HepG2 (cell line): ENCODE data around the gene RTBDN. TPM values are rescaled to one million over a fixed set of nuclear protein-coding genes. Genes with fewer than 3 reads are reported as not detected.

Source experiments
- AHDC1 ChIP-seq: sonication (generic); formaldehyde crosslinking; IDR thresholded peaks from 2 replicates; pipeline ENCODE4 v1.5.1; 2020; ENCODE audit warnings: mild to moderate bottlenecking, missing genetic modification reagents, borderline replicate concordance
- CHD2 ChIP-seq: IDR thresholded peaks from 2 replicates; pipeline ENCODE4 v1.6.1; 2011; ENCODE audit warnings: low read depth, low read length, improper control_type of control experiment
- KLF15 ChIP-seq: sonication (generic); formaldehyde crosslinking; IDR thresholded peaks from 2 replicates; pipeline ENCODE4 v1.8.1; 2023; ENCODE audit warnings: borderline replicate concordance, mild to moderate bottlenecking, inconsistent platforms, missing genetic modification reagents, mixed read lengths
- MEIS2 ChIP-seq: sonication (generic); formaldehyde crosslinking; IDR thresholded peaks from 2 replicates; pipeline ENCODE4 v1.9.0; 2021; ENCODE audit warnings: mild to moderate bottlenecking, missing genetic modification reagents
- NR2F2 ChIP-seq: IDR thresholded peaks from 2 replicates; pipeline ENCODE4 v1.6.1; 2012; ENCODE audit warnings: low read depth, inconsistent platforms, borderline replicate concordance
- PAWR ChIP-seq: sonication (generic); formaldehyde crosslinking; IDR thresholded peaks from 2 replicates; pipeline ENCODE4 v1.4.0; 2020; ENCODE audit warnings: missing genetic modification reagents, mild to moderate bottlenecking, borderline replicate concordance
- PRDM15 ChIP-seq: sonication (generic); formaldehyde crosslinking; IDR thresholded peaks from 2 replicates; pipeline ENCODE4 v1.4.0; 2020; ENCODE audit warnings: missing genetic modification reagents
- SUZ12 ChIP-seq: fragments of 150-350 bp; IDR thresholded peaks from 2 replicates; pipeline ENCODE4 v1.6.1; 2014; ENCODE audit warnings: low read depth, low read length
- YEATS4 ChIP-seq: sonication (generic); formaldehyde crosslinking; IDR thresholded peaks from 2 replicates; pipeline ENCODE4 v1.4.0; 2020; ENCODE audit warnings: missing genetic modification reagents, borderline replicate concordance
- ZMYM2 ChIP-seq: sonication (generic); formaldehyde crosslinking; IDR thresholded peaks from 2 replicates; pipeline ENCODE4 v1.8.0; 2022; ENCODE audit warnings: mild to moderate bottlenecking, missing genetic modification reagents
- ZNF160 ChIP-seq: sonication (generic); formaldehyde crosslinking; IDR thresholded peaks from 2 replicates; pipeline ENCODE4 v1.8.0; 2022; ENCODE audit warnings: mild to moderate bottlenecking, inconsistent platforms, missing genetic modification reagents
- ZNF20 ChIP-seq: sonication (generic); formaldehyde crosslinking; IDR thresholded peaks from 2 replicates; pipeline ENCODE4 v1.4.0; 2020; ENCODE audit warnings: mild to moderate bottlenecking, moderate library complexity, missing genetic modification reagents
- ZNF276 ChIP-seq: sonication (generic); formaldehyde crosslinking; IDR thresholded peaks from 2 replicates; pipeline ENCODE4 v1.4.0; 2020; ENCODE audit warnings: mild to moderate bottlenecking, low read depth, missing genetic modification reagents
- ZNF333 ChIP-seq: sonication (generic); formaldehyde crosslinking; IDR thresholded peaks from 2 replicates; pipeline ENCODE4 v1.4.0; 2020; ENCODE audit warnings: mild to moderate bottlenecking, missing genetic modification reagents, borderline replicate concordance
- ZNF781 ChIP-seq: sonication (generic); formaldehyde crosslinking; IDR thresholded peaks from 2 replicates; pipeline ENCODE4 v1.5.1; 2020; ENCODE audit warnings: borderline replicate concordance, mild to moderate bottlenecking, missing genetic modification reagents; ENCODE audit errors: not compliant biosample characterization
- polyA plus RNA-seq, 8 experiments: library from polyadenylated mRNA; depleted of rRNA in 3 of 8; stranded (reverse) in 7 of 8; unstranded in 1 of 8; fragments of >200 nt; fragmentation: Illumina TruSeq in 4 of 8; extraction: Trizol in 4 of 8; gene quantifications; 2 replicates each; pipeline versions ENCODE4 v1.2.1 to v1.2.3, GENCODE V29; 2011 to 2016; ENCODE audit warnings: low read depth in 4 of 8, missing spikeins in 1 of 8, mixed read lengths in 1 of 8; ENCODE audit not compliant: insufficient read depth in 1 of 8
- total RNA-seq, 5 experiments: library from RNA; depleted of rRNA; stranded (reverse); fragments of >200 nt; fragmentation: Illumina TruSeq; extraction: Trizol; gene quantifications; 2 replicates each; pipeline ENCODE4 v1.2.3, GENCODE V29; 2016; ENCODE audit warnings: low read depth in 1 of 5
- TF ChIP-seq, protein P1 (sequence below): sonication (generic); formaldehyde crosslinking; IDR thresholded peaks from 2 replicates; pipeline ENCODE4 v1.4.0; 2020; ENCODE audit warnings: missing genetic modification reagents, low read depth, mild to moderate bottlenecking, borderline replicate concordance

The RTBDN gene
- total and polyA plus RNA-seq, 2 of the 13 experiments (the other 11 are each of a cell fraction or from before 2014, with no cell fraction given), result 0.27 to 0.48 TPM

GRCh38 chr19:12801466-12802266 lies 32.7 kb downstream of the RTBDN start, which contains the start of the genes PRDX2 and THSD8 (continued):
- TF ChIP-seq PAWR (CRISPR knock-in tag) (0 out of 2 replicates have a peak, but pooled peaks have one; percentile 40), PRDM15 (CRISPR knock-in tag) (no peak), NR2F2 (no peak), ZMYM2 (CRISPR knock-in tag) (peak; percentile 56), YEATS4 (CRISPR knock-in tag) (peak; percentile 76), SUZ12 (no peak), ZNF276 (CRISPR knock-in tag) (0 out of 2 replicates have a peak, but pooled peaks have one; percentile 78), ZNF333 (CRISPR knock-in tag) (no peak), ZNF160 (CRISPR knock-in tag) (peak; percentile 81; the same call in 1 of the 2 replicates), AHDC1 (peak; percentile 73; the same call in 1 of the 2 replicates), CHD2 (no peak), KLF15 (CRISPR knock-in tag) (no peak), ZNF781 (CRISPR knock-in tag) (peak; percentile 70), MEIS2 (peak; percentile 78), ZNF20 (CRISPR knock-in tag) (0 out of 2 replicates have a peak, but pooled peaks have one; percentile 30)
- TF ChIP-seq, protein P1, sequence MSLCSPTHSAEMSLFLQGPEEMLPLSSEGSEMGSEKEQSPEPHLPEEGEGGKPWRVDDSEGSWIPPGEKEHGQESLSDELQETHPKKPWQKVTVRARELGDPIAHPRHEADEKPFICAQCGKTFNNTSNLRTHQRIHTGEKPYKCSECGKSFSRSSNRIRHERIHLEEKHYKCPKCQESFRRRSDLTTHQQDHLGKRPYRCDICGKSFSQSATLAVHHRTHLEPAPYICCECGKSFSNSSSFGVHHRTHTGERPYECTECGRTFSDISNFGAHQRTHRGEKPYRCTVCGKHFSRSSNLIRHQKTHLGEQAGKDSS, result no peak
